Right lung (tissue), 5 donors: ENCODE measurements around the gene PHYKPL. TPM values are rescaled to one million over a fixed set of nuclear protein-coding genes. Genes with fewer than 3 reads are reported as not detected.

Experiments
- DNase-seq, 2 donors: peaks; one replicate each; pipeline ENCODE4 v3.0.0-alpha.2; 2013
- polyA plus RNA-seq, 5 donors: library from polyadenylated mRNA; unstranded; fragments of 120-200 nt; gene quantifications; one replicate each; pipeline versions ENCODE4 v1.2.1 to v1.2.3, GENCODE V29; 2013; ENCODE audit warnings: inconsistent platforms in 1 of 5, low replicate concordance in 1 of 5; ENCODE audit not compliant: insufficient read length in 5 of 5, insufficient read depth in 1 of 5

PHYKPL gene
- polyA plus RNA-seq, 5 donors, result 109 to 149 (median 125) TPM

DNA sequence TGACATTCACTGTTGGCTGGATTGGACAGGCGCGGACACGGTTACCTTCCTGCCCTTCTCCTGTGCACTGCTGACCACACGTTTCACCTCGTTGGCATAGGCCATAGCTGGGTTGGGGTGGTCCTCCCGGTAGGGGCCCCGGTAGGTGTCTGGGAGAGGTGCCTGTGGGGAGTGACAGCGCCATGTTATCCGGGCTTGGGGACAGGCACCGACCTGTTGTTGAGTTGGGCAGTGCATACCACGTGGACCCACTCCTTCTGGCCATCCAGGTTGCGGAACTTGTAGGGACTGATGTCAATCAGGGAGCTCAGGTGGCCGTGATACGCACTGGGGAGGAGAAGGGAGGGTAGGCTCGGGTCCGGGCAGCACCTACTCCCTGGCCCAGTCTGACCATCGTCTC, 8.2 kb downstream of the PHYKPL start:
- DNase-seq, result no peak

GRCh38 chr5:178223828-178224335, 8.7 kb downstream of the PHYKPL start:
- no peak for DNase-seq

DNA sequence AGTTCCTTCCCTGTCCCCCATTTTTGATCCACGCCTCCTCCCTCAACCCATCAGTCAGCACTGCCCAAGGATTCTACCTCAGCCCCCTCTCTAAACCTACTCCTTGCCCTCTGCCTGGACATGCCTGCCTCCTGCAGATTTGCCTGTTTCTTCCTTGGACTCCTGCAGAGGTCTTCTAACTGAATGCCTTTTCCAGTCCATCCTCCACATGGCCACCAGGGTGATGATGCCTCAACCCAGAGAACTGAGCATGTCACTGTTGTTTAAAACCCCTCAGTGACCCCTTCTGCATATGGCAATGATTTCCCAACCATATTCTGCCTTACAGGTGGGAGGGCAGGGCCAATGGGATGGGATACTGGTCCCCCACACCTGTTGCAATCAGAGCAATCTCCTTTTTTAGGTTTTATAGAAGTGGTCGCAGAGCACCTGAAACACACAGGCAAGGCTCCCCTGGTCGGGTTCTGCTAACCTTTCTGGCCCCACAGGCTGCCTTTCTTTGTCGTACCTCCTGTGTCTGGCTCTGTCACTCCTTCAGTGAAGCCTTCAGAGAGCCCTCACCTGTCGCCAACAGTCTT, 9.3 kb downstream of the PHYKPL start:
- no peak for DNase-seq

DNA sequence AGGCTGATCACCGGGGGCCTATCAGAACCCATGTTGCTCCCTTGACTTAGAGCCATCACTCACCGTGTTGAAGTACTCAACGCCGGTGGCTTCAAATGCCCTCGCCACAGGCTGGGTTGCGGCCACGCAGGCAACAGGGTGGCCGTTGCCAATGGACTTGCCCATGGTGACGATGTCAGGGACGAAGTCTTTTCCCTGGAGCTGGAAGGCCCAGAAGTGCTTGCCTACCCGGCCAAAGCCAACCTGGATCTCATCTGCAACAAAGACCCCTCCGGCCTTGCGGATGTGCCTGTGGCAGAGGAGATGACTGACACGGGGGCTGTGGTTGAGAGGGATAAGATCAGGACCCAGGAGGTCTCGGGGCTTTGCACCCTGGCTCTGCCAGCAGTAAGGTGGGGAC, 10.3 kb downstream of the PHYKPL start:
- DNase-seq, result no peak

GRCh38 chr5:178221853-178222252, 10.7 kb downstream of the PHYKPL start:
- no peak for DNase-seq

DNA sequence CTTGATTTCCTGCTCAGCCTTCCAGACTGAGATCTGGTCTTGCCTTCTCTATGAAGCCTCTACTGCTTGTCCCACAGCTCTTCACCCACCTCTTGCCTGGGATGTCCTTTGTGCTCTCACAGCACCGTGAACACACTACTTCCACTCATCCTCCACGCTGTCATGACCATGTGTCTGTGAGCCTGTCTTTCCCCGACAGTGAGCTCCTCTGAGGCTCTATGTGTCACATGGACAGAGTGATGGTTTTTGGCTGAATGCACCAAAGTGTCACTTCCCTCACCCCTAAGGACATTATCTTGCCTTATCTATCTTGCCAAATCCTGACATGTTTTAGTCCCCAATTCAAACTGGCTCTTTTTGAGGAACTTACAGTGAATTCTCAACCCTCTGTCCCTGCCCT, 11.3 kb downstream of the PHYKPL start:
- DNase-seq, result no peak

- no peak for DNase-seq
Observed at GRCh38 chr5:178218827-178219226, 13.8 kb downstream of the PHYKPL start.

GRCh38 chr5:178218237-178218776, 14.3 kb downstream of the PHYKPL start:
- DNase-seq, result no peak

- DNase-seq, result no peak
Observed at GRCh38 chr5:178216779-178217178, 15.8 kb downstream of the PHYKPL start.

DNA sequence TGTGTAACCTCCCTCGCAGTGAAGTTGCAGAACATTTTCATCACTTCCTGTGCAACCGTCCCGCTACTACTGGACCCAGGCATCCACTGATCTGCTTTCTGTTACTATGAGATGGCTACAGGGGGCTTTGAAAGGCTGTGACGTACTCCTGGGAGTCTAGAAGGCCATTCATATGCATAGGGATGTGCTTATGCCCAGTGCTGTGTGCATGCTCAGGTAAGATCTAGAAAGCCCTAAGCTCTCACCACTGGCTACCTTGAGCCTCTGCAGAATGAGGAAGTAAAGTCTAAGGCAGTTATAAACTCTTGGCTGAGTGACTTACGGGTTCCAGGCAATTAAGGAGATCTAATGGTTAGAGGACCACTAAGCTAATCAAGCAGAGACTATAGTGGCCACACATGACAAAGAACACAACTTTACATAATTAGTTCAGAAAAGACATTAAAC, 16.5 kb downstream of the PHYKPL start:
- no peak for DNase-seq

DNA sequence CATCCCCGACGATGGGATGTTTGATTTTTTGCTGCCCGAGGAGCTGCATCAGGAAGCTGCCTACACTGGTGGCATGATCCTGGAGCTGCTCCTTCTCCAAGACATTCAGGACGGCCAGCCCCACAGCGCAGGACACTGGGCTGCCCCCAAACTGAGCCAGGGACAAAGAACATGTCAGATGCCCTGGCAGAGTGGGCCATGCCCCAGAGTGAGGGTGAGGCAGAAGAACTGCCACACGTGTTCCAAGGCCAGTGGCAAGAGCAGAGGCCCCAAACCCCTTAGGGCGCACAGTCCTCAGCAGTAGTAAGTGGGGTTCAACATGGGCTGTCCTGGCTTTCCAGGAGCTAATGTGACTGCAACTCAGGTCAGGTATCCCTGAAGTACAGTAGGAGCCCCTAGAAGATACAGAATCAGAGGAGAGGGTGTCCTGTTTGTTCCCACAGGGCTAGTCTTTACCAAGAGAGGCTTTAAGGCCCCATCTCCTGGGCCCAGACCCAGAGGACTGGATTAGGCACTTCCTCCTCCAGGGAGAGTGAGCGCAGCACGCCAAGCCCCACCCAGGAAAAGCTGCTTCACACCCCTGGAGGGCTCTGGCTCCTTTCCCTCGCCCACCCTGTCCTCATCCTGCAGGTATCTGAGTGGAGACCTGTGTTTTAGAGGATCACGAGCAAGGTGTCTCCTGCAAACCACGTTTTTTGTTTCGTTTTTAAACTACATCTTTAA, 17.2 kb downstream of the PHYKPL start:
- no peak for DNase-seq

GRCh38 chr5:178214160-178214803, 18.3 kb downstream of the PHYKPL start:
- DNase-seq, result no peak

- DNase-seq, result no peak
Observed at GRCh38 chr5:178213748-178214151, 18.9 kb downstream of the PHYKPL start.

- no peak for DNase-seq
Observed at GRCh38 chr5:178213003-178213461, 19.6 kb downstream of the PHYKPL start.

GRCh38 chr5:178212241-178213002, 20.2 kb downstream of the PHYKPL start:
- no peak for DNase-seq

- DNase-seq, result no peak
Observed at GRCh38 chr5:178211095-178212048, 21.2 kb downstream of the PHYKPL start.

DNA sequence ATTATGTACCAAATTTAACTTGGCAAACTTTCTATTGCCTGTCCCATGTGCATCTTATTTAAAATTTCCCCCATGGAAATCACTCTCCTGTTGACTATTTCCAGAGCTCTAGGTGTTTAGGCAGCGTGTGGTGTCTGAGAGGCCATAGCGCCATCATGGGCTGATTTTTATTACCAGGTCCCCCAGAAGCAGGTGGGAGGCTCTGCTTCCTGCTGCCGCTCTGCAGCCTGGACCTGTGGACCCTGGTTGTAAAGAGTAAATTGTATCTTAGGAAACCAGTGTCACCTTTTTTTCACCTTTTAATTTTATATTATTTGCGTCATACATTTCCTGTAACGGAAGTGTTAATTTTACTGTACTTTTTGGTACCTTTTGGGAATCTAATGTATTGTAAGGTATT, 21.9 kb downstream of the PHYKPL start:
- no peak for DNase-seq

DNA sequence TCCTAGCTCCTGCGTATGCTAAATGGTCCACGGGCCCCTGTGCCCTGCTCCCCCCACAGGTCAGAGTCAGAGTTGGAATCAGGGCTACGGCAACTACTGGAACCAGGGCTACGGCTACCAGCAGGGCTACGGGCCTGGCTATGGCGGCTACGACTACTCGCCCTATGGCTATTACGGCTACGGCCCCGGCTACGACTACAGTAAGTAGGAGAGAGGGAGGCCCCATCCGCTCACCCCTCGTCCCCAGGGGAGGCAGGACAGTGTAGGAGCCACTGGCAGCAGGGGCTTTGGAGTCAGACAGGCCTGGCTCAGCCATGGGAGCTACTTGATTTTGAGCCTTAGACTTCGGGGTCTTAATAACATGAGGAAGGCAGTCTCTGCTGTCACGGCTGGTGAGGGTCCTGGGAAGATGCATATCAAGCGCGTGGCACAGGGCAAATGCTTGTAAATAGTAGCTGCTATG, 22.5 kb downstream of the PHYKPL start:
- DNase-seq, result no peak

- DNase-seq, result no peak
Observed at GRCh38 chr5:178209334-178210072, 23.1 kb downstream of the PHYKPL start.
